Thyroid gland (tissue), 4 donors: ENCODE measurements around the gene MRPL12.

Experiments used
- POLR2A ChIP-seq, 2 donors: fragments of 450-650 bp; IDR thresholded peaks; one replicate each; pipeline ENCODE4 v1.6.1; 2017; ENCODE audit warnings: antibody characterized with exemption in 2 of 2, mild to moderate bottlenecking in 2 of 2, moderate library complexity in 1 of 2
- TF ChIP-seq, protein P1 (sequence below), 6 experiments: fragments of 200-600 bp in 3 of 6; fragments of 450-650 bp in 3 of 6; sonication (generic) in 3 of 6; IDR thresholded peaks; one replicate each; pipeline ENCODE4 v1.5.1; 2016 to 2019; ENCODE audit warnings: antibody characterized with exemption in 6 of 6, mild to moderate bottlenecking in 2 of 6, inconsistent platforms in 1 of 6, moderate library complexity in 1 of 6

DNA sequence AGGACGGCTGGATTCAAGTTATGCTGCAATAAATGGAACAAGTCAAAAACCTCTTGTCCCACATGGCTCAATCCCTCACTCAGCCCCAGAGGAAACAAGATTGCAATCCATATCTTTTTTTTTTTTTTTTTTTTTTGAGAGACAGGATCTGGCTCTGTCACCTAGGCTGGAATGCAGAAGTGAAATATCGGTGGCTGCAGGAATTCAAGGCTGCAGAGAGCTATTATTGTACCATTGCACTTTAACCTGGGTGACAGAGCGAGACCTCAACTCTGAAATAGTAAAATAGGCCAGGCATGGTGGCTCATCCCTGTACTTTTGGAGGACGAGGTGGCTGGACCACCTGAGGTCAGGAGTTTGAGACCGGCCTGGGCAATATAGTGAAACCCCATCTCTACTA is 44.1 kb upstream of the MRPL12 start:
- TF ChIP-seq, protein P1, sequence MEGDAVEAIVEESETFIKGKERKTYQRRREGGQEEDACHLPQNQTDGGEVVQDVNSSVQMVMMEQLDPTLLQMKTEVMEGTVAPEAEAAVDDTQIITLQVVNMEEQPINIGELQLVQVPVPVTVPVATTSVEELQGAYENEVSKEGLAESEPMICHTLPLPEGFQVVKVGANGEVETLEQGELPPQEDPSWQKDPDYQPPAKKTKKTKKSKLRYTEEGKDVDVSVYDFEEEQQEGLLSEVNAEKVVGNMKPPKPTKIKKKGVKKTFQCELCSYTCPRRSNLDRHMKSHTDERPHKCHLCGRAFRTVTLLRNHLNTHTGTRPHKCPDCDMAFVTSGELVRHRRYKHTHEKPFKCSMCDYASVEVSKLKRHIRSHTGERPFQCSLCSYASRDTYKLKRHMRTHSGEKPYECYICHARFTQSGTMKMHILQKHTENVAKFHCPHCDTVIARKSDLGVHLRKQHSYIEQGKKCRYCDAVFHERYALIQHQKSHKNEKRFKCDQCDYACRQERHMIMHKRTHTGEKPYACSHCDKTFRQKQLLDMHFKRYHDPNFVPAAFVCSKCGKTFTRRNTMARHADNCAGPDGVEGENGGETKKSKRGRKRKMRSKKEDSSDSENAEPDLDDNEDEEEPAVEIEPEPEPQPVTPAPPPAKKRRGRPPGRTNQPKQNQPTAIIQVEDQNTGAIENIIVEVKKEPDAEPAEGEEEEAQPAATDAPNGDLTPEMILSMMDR (IDR thresholded peaks at IDR 0.05), result no peak
- TF ChIP-seq POLR2A (IDR thresholded peaks at IDR 0.05), result no peak
